Esophagus (tissue), 2 donors: ENCODE measurements around the gene EVA1A. TPM values are rescaled to one million over a fixed set of nuclear protein-coding genes. Genes with fewer than 3 reads are reported as not detected.
"Not testable (repeated sequence)": the region's sequence is repeated elsewhere in the genome, so short reads cannot be mapped to it uniquely, and the experiment has no call there.

ENCODE experiments used
- H3K27ac ChIP-seq, 2 donors: one replicate each; pipeline ENCODE4 v1.5.1; 2013; ENCODE audit warnings: low read depth in 2 of 2, mild to moderate bottlenecking in 2 of 2, inconsistent platforms in 1 of 2, low read length in 1 of 2, moderate library complexity in 1 of 2
- H3K27me3 ChIP-seq, 2 donors: one replicate each; pipeline ENCODE4 v1.6.1; 2013; ENCODE audit warnings: low read length in 2 of 2, control low read depth in 1 of 2, mild to moderate bottlenecking in 1 of 2; ENCODE audit not compliant: insufficient read depth in 2 of 2, control insufficient read depth in 1 of 2
- H3K36me3 ChIP-seq, 2 donors: one replicate each; pipeline ENCODE4 v1.6.1; 2013; ENCODE audit warnings: low read length in 1 of 2; ENCODE audit not compliant: control insufficient read depth in 2 of 2, insufficient read depth in 2 of 2
- H3K4me1 ChIP-seq, 2 donors: one replicate each; pipeline ENCODE4 v1.6.1; 2013; ENCODE audit warnings: low read length in 1 of 2; ENCODE audit not compliant: control insufficient read depth in 2 of 2, insufficient read depth in 2 of 2
- H3K4me3 ChIP-seq, 2 donors: one replicate each; pipeline ENCODE4 v1.5.1; 2013; ENCODE audit warnings: low read length in 2 of 2, mild to moderate bottlenecking in 2 of 2, low read depth in 1 of 2, moderate library complexity in 1 of 2
- H3K9me3 ChIP-seq, 2 donors: one replicate each; pipeline ENCODE4 v1.6.1; 2013; ENCODE audit warnings: mild to moderate bottlenecking in 2 of 2, low read depth in 1 of 2, low read length in 1 of 2, moderate library complexity in 1 of 2; ENCODE audit not compliant: control insufficient read depth in 2 of 2, insufficient read depth in 1 of 2
- WGBS, 2 donors: extraction: QIAGEN DNeasy Blood & Tissue Kit; methylation state at CpG; one replicate each; pipeline ENCODE4 v1.1.7; 2013; 5-methylcytosine and 5-hydroxymethylcytosine counted together
- polyA plus RNA-seq, 2 donors: library from polyadenylated mRNA; stranded (reverse); fragments of 200-250 nt; gene quantifications; one replicate each; pipeline ENCODE4 v1.2.3, GENCODE V29; 2013
- donor health status: healthy with polysubstance abuse.
- donor health status: Bipolar disorder and iron deficiency.

The EVA1A gene
- polyA plus RNA-seq, 2 donors: 0.71 to 0.94 TPM

GRCh38 chr2:75480971-75481836 lies 79.5 kb downstream of the EVA1A start:
- Histone ChIP-seq H3K4me1 (no peaks in the 10 kb centered on the region), H3K27ac (no peak overlapping the region), H3K36me3 (no peaks in the 10 kb centered on the region), H3K27me3 (no peaks in the 10 kb centered on the region), H3K4me3 (no peak overlapping the region), H3K9me3 (no peaks in the 10 kb centered on the region)
- 57 to 64% methylated on average over 6 of the region's 6 CpGs for WGBS, 2 donors

- H3K36me3 ChIP-seq, H3K9me3 ChIP-seq, H3K4me1 ChIP-seq, H3K27me3 ChIP-seq, H3K4me3 ChIP-seq, H3K27ac ChIP-seq: not testable (repeated sequence)
- whole genome bisulfite sequencing, 2 donors: 86 to 91% methylated on average over 1 of the region's 1 CpG
Measured at GRCh38 chr2:75477696-75478095, 83.0 kb downstream of the EVA1A start.

- H3K4me1 ChIP-seq: no peaks in the 10 kb centered on the region
- no peaks in the 10 kb centered on the region for H3K36me3 ChIP-seq
- 24 to 27% methylated on average over 2 of the region's 2 CpGs for WGBS, 2 donors
- no peaks in the 10 kb centered on the region for H3K27me3 ChIP-seq
- H3K9me3 ChIP-seq: no peaks in the 10 kb centered on the region
- no peak overlapping the region for H3K27ac ChIP-seq
- H3K4me3 ChIP-seq: no peak overlapping the region
Measured at GRCh38 chr2:75476761-75477160, 84.0 kb downstream of the EVA1A start.

- WGBS, 2 donors: 53 to 65% methylated on average over 2 of the region's 2 CpGs
- Histone ChIP-seq H3K36me3 (no peaks in the 10 kb centered on the region), H3K9me3 (no peaks in the 10 kb centered on the region), H3K4me3 (no peak overlapping the region), H3K27me3 (no peaks in the 10 kb centered on the region), H3K4me1 (no peaks in the 10 kb centered on the region), H3K27ac (no peak overlapping the region)
Measured at GRCh38 chr2:75475976-75476375, 84.8 kb downstream of the EVA1A start.

GRCh38 chr2:75475049-75475448 lies 85.7 kb downstream of the EVA1A start:
- no peaks in the 10 kb centered on the region for H3K4me1 ChIP-seq
- no peaks in the 10 kb centered on the region for H3K36me3 ChIP-seq
- 70 to 76% methylated on average over 2 of the region's 2 CpGs for WGBS, 2 donors

DNA sequence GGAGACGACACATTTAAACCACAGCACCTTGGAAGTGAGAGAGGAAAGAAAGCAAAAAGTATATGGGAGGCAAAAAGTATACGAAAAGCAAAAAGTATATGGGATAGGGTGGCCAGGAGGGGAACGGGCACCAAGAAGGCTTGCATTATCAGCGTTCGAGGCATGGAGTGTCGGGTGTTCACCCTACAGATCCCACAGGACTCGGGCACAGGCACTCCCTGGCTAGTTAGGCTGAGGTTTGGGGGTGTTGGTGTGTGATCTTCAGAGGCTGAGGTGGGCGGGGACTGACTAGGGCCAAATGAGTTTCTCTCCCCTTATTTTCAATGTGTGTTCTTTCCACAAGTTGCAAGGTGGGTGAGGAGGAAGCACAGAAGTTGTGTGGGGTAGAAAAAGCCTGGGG lies 86.6 kb downstream of the EVA1A start:
- Histone ChIP-seq H3K4me3 (no peak overlapping the region), H3K4me1 (no peaks in the 10 kb centered on the region), H3K36me3 (no peaks in the 10 kb centered on the region), H3K27ac (no peak overlapping the region), H3K27me3 (no peaks in the 10 kb centered on the region), H3K9me3 (no peaks in the 10 kb centered on the region)
- WGBS, 2 donors: 75 to 80% methylated on average over 8 of the region's 8 CpGs

More at GRCh38 chr2:75475049-75475448, 85.7 kb downstream of the EVA1A start:
- Histone ChIP-seq H3K27me3 (no peaks in the 10 kb centered on the region), H3K27ac (no peak overlapping the region), H3K4me3 (no peak overlapping the region), H3K9me3 (no peaks in the 10 kb centered on the region)

DNA sequence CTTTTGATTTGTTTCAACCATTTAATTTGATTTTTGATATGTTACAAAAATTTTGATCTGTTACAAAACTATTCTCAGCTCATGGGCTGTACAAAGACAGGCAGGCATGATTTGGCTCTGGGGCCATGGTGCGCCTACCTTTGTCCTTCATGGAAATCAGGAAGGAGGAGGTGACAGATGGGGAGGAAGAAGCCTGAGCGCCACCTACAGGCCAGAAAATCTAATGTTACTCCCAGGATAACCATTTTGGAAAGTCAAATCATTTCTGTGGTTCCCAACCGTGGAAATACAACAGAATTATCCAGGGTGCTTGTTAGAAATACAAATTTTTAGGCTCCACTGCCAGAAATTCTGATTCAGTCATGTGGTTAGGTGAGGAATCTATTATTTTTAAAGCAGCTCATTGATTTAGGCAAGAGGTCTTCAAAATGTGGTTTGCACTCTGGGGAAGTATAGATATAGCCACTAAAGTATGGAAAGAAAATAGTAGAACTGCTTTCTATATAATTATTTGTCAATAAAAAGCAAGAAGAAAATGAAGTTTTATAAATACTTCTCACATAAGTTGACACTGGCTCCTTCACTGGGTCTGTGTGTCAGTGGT lies 93.9 kb downstream of the EVA1A start:
- Histone ChIP-seq H3K4me3 (no peak overlapping the region), H3K36me3 (no peaks in the 10 kb centered on the region), H3K27me3 (no peaks in the 10 kb centered on the region), H3K9me3 (no peaks in the 10 kb centered on the region), H3K4me1 (no peaks in the 10 kb centered on the region), H3K27ac (no peak overlapping the region)
- 58 to 65% methylated on average over 3 of the region's 3 CpGs for WGBS, 2 donors

- 47 to 52% methylated on average over 1 of the region's 1 CpG for WGBS, 2 donors
- Histone ChIP-seq H3K27me3 (no peaks in the 10 kb centered on the region), H3K9me3 (no peaks in the 10 kb centered on the region), H3K27ac (no peak overlapping the region), H3K36me3 (no peaks in the 10 kb centered on the region), H3K4me1 (no peaks in the 10 kb centered on the region), H3K4me3 (no peak overlapping the region)
Measured at GRCh38 chr2:75465317-75465984, 95.3 kb downstream of the EVA1A start.

DNA sequence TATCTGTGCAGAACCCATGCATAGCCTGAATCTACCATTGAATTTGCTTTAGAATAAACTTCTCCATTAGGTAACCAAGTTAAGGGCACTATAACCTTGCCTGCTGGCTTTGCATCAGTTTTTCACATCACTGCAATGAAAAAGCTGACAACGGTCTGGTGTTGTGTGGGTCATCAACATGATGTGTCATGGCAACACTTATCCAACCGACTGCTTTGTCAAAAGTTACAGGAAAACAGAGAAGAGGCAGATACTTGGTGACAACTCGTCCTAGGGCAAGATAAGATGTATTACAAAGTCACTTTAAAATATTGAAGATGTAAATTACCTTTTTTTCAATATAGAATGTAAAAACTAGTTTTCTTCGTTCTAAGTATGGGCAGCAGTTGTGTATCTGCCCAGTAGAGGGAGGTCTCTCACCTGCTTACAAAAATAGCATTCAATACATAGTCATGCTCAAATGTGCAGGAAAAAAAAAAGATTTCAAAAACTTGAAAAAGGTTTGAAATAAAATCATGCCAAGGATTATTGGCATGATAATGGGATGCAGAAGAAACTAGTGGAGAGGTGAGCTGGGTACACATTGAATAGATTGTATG lies 96.3 kb downstream of the EVA1A start:
- Histone ChIP-seq H3K4me3 (no peak overlapping the region), H3K27me3 (no peaks in the 10 kb centered on the region), H3K27ac (no peak overlapping the region), H3K9me3 (no peaks in the 10 kb centered on the region), H3K4me1 (no peaks in the 10 kb centered on the region), H3K36me3 (no peaks in the 10 kb centered on the region)
- 41 to 44% methylated on average over 4 of the region's 4 CpGs for WGBS, 2 donors
